NCI-H1048 (cell line): ENCODE data around the gene NLN.
"Not testable (repeated sequence)": the region's sequence is repeated elsewhere in the genome, so short reads cannot be mapped to it uniquely, and the experiment has no call there.

ENCODE experiments used
- DNase-seq: peaks from one replicate; lab custom pipeline; 2025; lab: John Stamatoyannopoulos, UW

NLN gene

GRCh38 chr5:65772963-65773362 is 51.0 kb downstream of the NLN start:
- not testable (repeated sequence) for DNase-seq

DNA sequence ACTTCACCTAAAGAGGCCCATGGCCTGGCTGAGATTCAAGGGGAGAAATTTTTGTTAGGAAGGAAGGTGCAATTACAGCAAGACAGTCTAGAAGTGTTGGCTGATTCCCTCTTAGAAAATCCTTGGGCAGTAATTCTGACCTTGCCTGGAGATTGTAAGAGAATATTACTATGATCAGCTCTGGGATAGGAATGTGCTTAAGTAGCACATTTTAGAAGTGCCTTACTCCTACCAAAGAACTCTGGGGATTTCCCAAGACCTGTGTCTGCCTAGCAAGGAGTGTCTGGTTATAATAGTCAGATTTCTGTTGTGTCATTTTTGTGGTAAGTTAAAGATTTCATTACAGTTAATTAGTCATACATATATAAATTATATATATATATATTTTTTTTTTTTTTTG is 52.3 kb downstream of the NLN start:
- DNase-seq: no peak

DNA sequence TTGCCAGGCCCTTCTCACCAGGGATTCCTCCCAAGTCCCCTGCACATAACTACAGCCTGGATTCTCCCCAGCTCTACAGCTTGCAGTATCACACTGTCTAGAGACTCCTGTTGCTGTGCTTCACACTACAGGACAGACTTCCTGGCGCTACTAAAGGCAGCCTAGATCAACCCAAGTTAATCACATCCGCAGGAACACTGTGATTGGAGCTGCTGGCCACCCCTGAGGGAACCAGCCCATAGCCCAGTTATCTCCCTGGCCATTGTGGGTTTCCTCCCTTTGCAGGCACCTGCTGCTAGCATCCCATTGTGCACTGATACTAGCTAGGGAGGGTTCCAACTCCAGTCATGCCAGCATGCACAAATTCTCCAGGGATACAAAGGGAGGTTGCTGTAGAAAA is 53.5 kb downstream of the NLN start:
- no peak for DNase-seq

GRCh38 chr5:65776441-65777141 is 54.6 kb downstream of the NLN start:
- no peak for DNase-seq

DNA sequence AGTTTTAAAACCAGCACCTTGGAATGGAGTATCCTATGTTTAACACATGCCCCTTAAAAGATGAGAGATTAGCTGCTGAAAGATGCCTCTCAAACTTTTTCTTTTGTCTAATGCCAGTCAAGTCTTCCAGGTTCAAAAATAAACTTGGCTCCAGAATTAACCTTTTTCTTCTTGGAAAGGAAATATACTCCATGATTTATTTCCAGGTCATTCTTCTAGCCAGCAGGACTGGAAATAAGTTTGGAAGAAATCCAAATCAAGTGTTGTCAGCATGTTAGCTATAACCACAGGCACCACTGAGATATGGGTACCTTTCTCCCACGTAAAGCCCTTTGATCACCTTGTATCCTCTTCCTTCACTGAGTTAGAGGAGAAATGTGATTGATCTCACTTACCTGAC is 56.1 kb downstream of the NLN start:
- DNase-seq: no peak

DNA sequence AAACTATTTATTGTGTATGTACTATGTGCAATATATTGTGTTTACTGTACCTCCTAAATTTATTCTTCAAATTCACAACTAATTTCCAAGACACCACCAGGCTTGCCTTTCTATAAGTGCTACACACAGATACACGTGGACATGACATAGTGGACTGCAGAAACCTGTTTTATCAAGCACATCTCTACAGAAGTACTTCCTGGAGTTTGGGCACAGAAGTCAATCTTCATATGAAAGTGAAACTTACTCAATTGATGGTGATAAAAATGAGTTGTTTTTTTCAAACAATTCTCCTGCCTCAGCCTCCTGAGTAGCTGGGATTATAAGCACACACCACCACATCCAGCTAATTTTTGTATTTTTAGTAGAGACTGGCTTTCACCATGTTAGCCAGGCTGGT is 57.6 kb downstream of the NLN start:
- no peak for DNase-seq

DNA sequence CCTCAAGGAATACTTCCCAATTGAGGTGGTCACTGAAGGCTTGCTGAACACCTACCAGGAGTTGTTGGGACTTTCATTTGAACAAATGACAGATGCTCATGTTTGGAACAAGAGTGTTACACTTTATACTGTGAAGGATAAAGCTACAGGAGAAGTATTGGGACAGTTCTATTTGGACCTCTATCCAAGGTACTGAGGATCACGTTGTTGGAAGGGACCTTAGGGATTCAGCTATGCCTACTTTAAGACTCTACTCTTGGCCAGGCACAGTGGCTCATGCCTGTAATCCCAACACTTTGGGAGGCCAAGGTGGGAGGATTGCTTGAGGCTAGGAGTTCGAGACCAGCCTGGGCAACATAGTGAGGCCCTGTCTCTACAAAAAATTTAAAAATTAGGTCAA is 66.3 kb downstream of the NLN start:
- DNase-seq: not testable (repeated sequence)

GRCh38 chr5:65790371-65791163 is 68.6 kb downstream of the NLN start:
- no peak for DNase-seq

- no peak for DNase-seq
These were observed 70.0 kb downstream of the NLN start for GRCh38 chr5:65791712-65792673.

- no peak for DNase-seq
These were observed 74.3 kb downstream of the NLN start for GRCh38 chr5:65796269-65796668.

- DNase-seq: no peak
These were observed 74.8 kb downstream of the NLN start for GRCh38 chr5:65796751-65797316.

DNA sequence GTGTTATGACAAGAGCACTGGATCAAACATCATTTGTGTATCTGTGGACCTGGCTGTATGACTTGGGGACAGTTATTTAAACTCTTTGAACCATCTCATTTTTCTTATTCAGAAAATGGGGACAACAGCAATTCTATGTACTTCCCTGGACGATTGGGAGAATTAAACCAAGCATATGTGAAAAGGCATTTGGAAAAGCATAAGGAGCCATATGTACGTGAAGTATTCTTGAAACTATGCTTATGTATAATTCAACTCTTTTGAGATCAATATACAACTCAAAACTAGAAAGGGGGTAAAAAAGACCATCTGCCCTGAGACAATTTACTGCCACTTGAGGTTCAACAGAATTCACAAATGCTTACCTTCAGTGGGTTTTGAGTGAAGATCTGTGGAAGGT is 75.5 kb downstream of the NLN start:
- DNase-seq: no peak

- no peak for DNase-seq
These were observed 77.9 kb downstream of the NLN start for GRCh38 chr5:65799857-65800256.

DNA sequence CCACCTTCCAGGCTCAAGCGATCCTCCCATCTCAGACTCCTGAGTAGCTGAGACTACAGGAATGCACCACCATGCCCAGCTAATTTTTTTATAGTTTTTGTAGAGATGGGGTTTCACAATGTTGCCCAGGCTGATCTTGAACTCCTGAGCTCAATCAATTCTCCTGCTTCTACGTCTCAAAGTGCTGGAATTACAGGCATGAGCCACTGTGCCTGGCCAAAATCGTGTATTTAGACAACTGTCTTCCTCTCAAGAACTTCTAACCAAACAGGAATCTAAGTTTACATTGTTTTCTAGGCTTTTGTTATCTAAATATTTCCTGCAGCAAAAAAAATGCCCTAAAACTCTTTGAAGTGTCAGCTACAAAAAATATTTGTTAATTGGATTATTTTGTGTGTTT is 78.8 kb downstream of the NLN start:
- DNase-seq: no peak

DNA sequence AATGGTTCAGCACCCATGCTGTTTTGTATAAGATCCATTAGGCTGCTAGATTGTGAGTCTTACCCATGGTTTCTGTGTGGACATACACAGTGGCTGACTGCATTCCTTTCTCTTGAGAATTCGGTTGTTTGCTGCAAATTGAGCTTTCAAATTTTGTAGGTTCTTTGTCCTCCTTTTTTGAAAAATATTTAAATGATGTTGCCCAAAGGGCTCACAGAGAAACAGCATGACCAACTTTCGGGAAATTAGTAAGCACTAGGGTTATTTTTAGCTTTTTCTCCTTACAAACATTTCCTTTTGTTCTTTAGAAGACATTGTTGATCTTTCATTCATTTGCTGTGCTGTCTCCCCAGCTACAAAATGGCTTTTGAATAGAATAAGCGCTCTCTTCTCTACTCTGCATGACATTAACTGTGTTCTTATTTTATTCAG is 79.4 kb downstream of the NLN start:
- no peak for DNase-seq

GRCh38 chr5:65802080-65802479 is 80.1 kb downstream of the NLN start:
- DNase-seq: no peak

- DNase-seq: no peak
These were observed 80.8 kb downstream of the NLN start for GRCh38 chr5:65802820-65803219.

GRCh38 chr5:65803699-65804391 is 81.8 kb downstream of the NLN start:
- DNase-seq: no peak

DNA sequence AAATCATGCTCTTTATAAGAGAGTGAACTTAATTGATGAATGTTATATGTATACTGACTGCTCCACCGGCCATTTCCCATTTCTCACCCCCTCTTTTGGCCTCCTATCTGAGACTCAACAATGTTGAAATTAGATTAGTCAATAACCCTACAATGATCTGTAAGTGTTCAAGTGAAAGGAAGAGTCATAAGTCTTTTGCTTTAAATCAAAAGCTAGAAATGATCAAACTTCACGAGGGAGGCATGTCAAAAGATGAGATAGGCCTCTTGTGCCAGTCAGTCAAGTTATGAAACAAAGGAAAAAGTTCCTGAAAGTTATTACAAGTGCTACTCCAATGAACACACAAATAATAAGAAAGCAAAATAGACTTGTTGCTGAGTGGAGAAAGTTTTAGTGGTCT is 83.1 kb downstream of the NLN start:
- no peak for DNase-seq

- not testable (repeated sequence) for DNase-seq
These were observed 85.5 kb downstream of the NLN start for GRCh38 chr5:65807494-65807893.

DNA sequence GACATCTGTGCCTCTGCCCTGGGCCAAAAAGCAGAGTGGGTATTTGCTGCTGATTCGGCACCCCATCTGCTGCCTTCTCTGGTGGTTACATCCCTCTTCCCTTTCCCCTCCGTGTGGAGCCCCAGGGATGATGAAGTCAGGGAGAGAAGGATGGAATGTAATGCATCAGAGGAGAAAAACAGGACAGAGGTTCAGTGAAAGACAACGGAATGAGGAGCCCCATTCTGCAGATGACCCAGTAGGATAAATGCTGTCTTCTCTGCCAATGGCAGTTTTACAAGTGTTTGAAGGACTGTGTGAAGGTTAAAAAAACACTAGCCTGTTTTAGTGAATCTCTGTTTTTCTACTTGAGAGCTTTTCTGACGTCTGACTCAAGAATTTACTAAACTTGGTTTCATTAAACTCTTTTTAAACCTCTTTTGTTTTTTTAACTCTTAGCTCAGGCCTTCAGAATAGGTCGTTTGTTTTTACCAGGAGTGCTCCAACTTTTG is 86.3 kb downstream of the NLN start:
- DNase-seq: no peak
